HepG2 (cell line): ENCODE measurements around the gene VWA3A. TPM values are rescaled to one million over a fixed set of nuclear protein-coding genes. Genes with fewer than 3 reads are reported as not detected.

Source experiments
- AHR ChIP-seq: IDR thresholded peaks from 2 replicates; pipeline ENCODE4 v1.6.1; 2018; ENCODE audit warnings: missing genetic modification reagents, missing compliant biosample characterization
- FIP1L1 ChIP-seq: fragments of 200-400 bp; formaldehyde crosslinking; IDR thresholded peaks from 2 replicates; pipeline ENCODE4 v1.6.1; 2018; ENCODE audit warnings: low read depth, mild to moderate bottlenecking, low read length, moderate library complexity, borderline replicate concordance; ENCODE audit not compliant: insufficient read depth
- JARID2 ChIP-seq: sonication (generic); formaldehyde crosslinking; IDR thresholded peaks from 2 replicates; pipeline ENCODE4 v1.8.1; 2023; ENCODE audit warnings: missing genetic modification reagents, inconsistent platforms; ENCODE audit not compliant: insufficient replicate concordance
- KLF9 ChIP-seq: IDR thresholded peaks from 2 replicates; pipeline ENCODE4 v1.6.1; 2016; ENCODE audit warnings: low read depth
- MEF2D ChIP-seq: sonication (generic); formaldehyde crosslinking; IDR thresholded peaks from 2 replicates; pipeline ENCODE4 v1.5.1; 2020; ENCODE audit warnings: mild to moderate bottlenecking, missing genetic modification reagents
- NR2F1 ChIP-seq, 2 experiments: fragments of 450-650 bp in 1 of 2; formaldehyde crosslinking in 1 of 2; IDR thresholded peaks; 2 replicates each; pipeline versions ENCODE4 v1.5.0 to v1.6.1; 2016 to 2020; ENCODE audit warnings: mild to moderate bottlenecking in 1 of 2, missing compliant biosample characterization in 1 of 2, missing genetic modification reagents in 1 of 2, moderate library complexity in 1 of 2
- PHF21A ChIP-seq: sonication (generic); formaldehyde crosslinking; IDR thresholded peaks from 2 replicates; pipeline ENCODE4 v1.5.0; 2020; ENCODE audit warnings: mild to moderate bottlenecking, missing genetic modification reagents
- RFX3 ChIP-seq: IDR thresholded peaks from 2 replicates; pipeline ENCODE4 v1.6.1; 2016; ENCODE audit warnings: missing biosample characterization, missing genetic modification reagents
- SPEN ChIP-seq: sonication (generic); formaldehyde crosslinking; IDR thresholded peaks from 2 replicates; pipeline ENCODE4 v1.5.1; 2020; ENCODE audit warnings: low read depth, mild to moderate bottlenecking, missing genetic modification reagents
- SRSF9 ChIP-seq: fragments of 200-400 bp; formaldehyde crosslinking; IDR thresholded peaks from 2 replicates; pipeline ENCODE4 v1.6.1; 2018; ENCODE audit warnings: borderline replicate concordance, mild to moderate bottlenecking, low read depth, low read length; ENCODE audit not compliant: insufficient read depth, poor library complexity, severe bottlenecking
- SRY ChIP-seq: sonication (generic); formaldehyde crosslinking; IDR thresholded peaks from 2 replicates; pipeline ENCODE4 v1.8.0; 2022; ENCODE audit warnings: mild to moderate bottlenecking, missing genetic modification reagents
- ZBTB40 ChIP-seq, 2 experiments: fragments of 450-650 bp in 1 of 2; sonication (generic) in 1 of 2; formaldehyde crosslinking in 1 of 2; IDR thresholded peaks; 2 replicates each; pipeline versions ENCODE4 v1.6.1 to v1.8.0; 2016 to 2022; ENCODE audit warnings: antibody characterized with exemption in 1 of 2, mild to moderate bottlenecking in 1 of 2, missing genetic modification reagents in 1 of 2
- ZNF282 ChIP-seq: fragments of 450-650 bp; IDR thresholded peaks from 2 replicates; pipeline ENCODE4 v1.6.1; 2018; ENCODE audit not compliant: partially characterized antibody
- ZNF558 ChIP-seq: sonication (generic); formaldehyde crosslinking; IDR thresholded peaks from 2 replicates; pipeline ENCODE4 v1.9.0; 2022; ENCODE audit warnings: mild to moderate bottlenecking, missing genetic modification reagents, borderline replicate concordance
- ZNF775 ChIP-seq: sonication (generic); formaldehyde crosslinking; IDR thresholded peaks from 2 replicates; pipeline ENCODE4 v1.4.0; 2020; ENCODE audit warnings: missing genetic modification reagents, mild to moderate bottlenecking, moderate library complexity, borderline replicate concordance
- polyA plus RNA-seq, 8 experiments: library from polyadenylated mRNA; depleted of rRNA in 3 of 8; stranded (reverse) in 7 of 8; unstranded in 1 of 8; fragments of >200 nt; fragmentation: Illumina TruSeq in 4 of 8; extraction: Trizol in 4 of 8; gene quantifications; 2 replicates each; pipeline versions ENCODE4 v1.2.1 to v1.2.3, GENCODE V29; 2011 to 2016; ENCODE audit warnings: low read depth in 4 of 8, missing spikeins in 1 of 8, mixed read lengths in 1 of 8; ENCODE audit not compliant: insufficient read depth in 1 of 8
- total RNA-seq, 5 experiments: library from RNA; depleted of rRNA; stranded (reverse); fragments of >200 nt; fragmentation: Illumina TruSeq; extraction: Trizol; gene quantifications; 2 replicates each; pipeline ENCODE4 v1.2.3, GENCODE V29; 2016; ENCODE audit warnings: low read depth in 1 of 5
- TF ChIP-seq, protein P1 (sequence below): sonication (generic); formaldehyde crosslinking; IDR thresholded peaks from 2 replicates; pipeline ENCODE4 v1.8.0; 2023; ENCODE audit warnings: mild to moderate bottlenecking, missing genetic modification reagents
- TF ChIP-seq, protein P2 (sequence below): IDR thresholded peaks from 2 replicates; pipeline ENCODE4 v1.6.1; 2016; ENCODE audit warnings: low read depth, control low read depth

The VWA3A gene
- total and polyA plus RNA-seq, 2 of the 13 experiments (the other 11 are each of a cell fraction or from before 2014, with no cell fraction given) = 0.03 to 0.07 TPM

DNA sequence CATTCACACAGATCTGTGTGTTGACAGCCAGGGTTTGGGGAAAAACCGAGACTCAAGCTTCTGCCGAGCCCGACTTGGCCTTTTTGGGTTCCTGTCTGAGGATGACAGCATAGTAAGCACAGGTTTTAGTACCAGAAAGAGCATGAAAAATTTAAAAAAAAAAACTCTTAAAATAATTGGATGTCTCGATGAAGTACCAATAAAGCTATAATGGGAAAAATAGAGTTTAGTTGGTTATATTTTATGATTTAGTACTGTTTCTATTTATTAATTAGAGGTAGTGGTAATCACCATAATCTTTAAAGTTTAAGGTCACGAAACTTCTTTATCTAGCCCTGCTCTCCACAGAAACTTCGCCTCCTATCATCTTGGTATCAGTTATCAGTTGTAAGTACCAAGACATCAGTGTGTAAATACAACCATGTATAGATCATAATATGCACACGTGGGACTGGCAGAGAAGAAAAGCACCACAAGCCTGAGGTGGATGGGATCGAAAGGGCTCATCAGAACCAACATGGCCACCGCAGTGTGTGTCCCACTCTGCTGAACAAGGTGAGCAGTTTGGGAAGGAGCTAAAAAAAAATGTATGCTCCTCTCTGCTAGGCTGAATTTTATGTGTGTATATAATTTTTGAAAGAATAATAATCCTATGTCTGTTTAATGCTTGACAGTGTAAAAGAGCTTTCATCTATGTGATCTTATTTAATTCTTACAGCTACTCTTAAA lies 99.4 kb downstream of the VWA3A start (continued):
- TF ChIP-seq ZBTB40 (IDR thresholded peaks at IDR 0.05) (no peak), ZBTB40 (CRISPR knock-in tag; IDR thresholded peaks at IDR 0.05) (no peak), RFX3 (CRISPR knock-in tag) (no peak), JARID2 (CRISPR knock-in tag) (peak; percentile 27), ZNF282 (no peak), SPEN (CRISPR knock-in tag) (no peak; the same call in 1 of the 2 replicates), ZNF558 (CRISPR knock-in tag) (no peak), AHR (no peak), NR2F1 (CRISPR knock-in tag; IDR thresholded peaks at IDR 0.05) (no peak), FIP1L1 (no peak), ZNF775 (CRISPR knock-in tag) (no peak), KLF9 (no peak; the same call in 1 of the 2 replicates), PHF21A (CRISPR knock-in tag) (no peak), MEF2D (CRISPR knock-in tag) (no peak), SRY (peak; percentile 80; the same call in 1 of the 2 replicates), SRSF9 (no peak)
- TF ChIP-seq, protein P1, sequence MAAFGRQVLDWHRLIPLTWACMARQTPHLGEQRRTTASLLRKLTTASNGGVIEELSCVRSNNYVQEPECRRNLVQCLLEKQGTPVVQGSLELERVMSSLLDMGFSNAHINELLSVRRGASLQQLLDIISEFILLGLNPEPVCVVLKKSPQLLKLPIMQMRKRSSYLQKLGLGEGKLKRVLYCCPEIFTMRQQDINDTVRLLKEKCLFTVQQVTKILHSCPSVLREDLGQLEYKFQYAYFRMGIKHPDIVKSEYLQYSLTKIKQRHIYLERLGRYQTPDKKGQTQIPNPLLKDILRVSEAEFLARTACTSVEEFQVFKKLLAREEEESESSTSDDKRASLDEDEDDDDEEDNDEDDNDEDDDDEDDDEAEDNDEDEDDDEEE (CRISPR knock-in tag) = no peak
- TF ChIP-seq, protein P2, sequence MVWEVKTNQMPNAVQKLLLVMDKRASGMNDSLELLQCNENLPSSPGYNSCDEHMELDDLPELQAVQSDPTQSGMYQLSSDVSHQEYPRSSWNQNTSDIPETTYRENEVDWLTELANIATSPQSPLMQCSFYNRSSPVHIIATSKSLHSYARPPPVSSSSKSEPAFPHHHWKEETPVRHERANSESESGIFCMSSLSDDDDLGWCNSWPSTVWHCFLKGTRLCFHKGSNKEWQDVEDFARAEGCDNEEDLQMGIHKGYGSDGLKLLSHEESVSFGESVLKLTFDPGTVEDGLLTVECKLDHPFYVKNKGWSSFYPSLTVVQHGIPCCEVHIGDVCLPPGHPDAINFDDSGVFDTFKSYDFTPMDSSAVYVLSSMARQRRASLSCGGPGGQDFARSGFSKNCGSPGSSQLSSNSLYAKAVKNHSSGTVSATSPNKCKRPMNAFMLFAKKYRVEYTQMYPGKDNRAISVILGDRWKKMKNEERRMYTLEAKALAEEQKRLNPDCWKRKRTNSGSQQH = no peak
